Hypothalamus (tissue), 51 donors: ENCODE results near the gene ZNF488.

ENCODE experiments used
- DNase-seq, 51 donors: peaks; one replicate each; lab custom pipeline; 2025; lab: John Stamatoyannopoulos, UW

The ZNF488 gene

DNA sequence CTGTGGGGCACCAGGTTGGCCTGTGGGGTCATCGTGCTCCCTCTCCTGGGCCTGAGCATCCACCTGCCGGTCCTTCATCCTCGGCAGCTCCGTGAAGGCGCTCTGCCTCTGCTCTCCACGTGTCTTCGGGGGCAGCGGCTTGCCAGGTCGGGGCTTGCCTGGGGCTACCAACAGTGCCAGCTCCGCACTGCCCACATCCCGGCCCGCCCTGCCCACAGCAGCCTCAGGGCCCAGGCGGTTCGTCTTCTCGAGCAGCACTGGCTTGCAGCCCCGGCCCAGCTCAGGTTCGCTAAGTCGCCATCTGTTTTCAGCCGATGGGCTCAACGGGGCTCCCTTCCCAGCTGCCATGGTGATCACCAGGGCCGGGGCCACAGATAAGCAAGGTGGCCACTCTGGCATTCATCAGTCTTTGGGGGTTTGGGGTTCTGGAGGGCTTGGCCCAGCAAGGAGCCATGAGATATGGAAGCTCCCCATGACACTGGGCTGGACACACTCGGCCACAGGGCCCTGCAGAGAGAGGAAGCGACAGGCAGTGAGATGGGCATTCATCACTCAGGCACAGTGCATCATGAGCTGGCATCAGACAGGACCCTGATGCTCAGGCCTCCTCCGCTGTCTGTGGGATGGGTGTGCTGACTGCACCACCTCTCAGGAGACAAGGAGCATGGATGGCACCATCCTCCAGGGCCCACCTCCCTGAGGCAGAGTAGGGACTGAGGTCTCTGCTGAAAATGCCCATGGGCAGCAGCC, 15.5 kb downstream of the ZNF488 start:
- no peak for DNase-seq

GRCh38 chr10:47367646-47368045, 16.4 kb downstream of the ZNF488 start:
- DNase-seq: no peak

DNA sequence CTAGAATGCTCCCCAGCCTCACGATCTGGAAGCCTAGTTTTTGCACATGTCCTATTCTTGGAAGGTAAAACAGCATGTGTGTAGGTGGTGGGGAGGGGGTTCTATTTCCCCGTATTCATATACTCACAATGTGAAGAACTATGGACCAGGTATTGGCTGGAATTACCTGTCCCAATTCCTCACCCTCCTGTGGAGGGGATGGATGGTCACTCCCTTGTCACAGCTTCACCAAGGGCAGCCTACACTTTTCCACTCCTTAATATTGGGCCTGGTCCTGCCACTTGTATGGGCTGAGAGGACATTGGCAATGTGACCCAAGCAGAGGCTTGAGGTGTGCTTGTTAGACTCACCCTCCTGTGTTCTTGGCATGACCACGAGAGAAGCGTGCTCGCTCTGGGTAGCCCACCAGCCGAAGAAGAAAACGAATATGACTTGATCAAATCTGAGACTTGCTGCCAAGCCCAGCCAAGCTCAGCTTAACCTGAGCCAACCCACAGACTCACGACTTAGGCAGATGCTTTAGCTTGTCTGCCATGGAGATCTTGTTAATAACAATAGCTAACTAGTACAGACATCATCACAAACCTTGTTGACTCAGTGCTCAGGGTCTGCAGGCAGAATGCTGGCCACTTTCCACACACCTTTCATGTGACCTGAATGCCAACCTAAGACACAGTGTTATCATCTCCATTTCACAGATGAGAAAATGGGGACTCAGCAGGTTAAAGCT, 17.2 kb downstream of the ZNF488 start:
- DNase-seq: no peak

- no peak for DNase-seq
Measured at GRCh38 chr10:47366181-47366631, 17.9 kb downstream of the ZNF488 start.

GRCh38 chr10:47365431-47366180, 18.5 kb downstream of the ZNF488 start:
- no peak for DNase-seq

GRCh38 chr10:47364911-47365310, 19.2 kb downstream of the ZNF488 start:
- DNase-seq: no peak

DNA sequence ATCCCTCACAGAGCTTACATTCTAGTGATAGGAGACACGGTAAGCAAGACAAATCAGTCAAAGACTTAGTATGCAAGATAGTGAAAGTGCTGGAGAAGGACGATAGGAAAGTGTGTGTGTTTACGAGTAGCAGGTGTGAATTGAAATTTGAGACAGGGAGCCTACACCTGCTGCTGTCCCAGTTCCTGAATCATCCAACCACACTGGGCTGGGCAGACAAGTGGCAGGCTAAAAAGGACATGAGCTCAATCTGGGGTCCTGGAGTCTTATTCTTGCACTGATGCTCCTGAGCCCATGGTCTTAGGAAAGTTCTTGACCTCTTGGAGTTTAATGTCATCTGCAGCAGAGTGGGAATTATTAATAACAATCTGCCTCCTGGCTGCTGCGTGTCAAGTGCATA, 19.7 kb downstream of the ZNF488 start:
- DNase-seq: no peak

DNA sequence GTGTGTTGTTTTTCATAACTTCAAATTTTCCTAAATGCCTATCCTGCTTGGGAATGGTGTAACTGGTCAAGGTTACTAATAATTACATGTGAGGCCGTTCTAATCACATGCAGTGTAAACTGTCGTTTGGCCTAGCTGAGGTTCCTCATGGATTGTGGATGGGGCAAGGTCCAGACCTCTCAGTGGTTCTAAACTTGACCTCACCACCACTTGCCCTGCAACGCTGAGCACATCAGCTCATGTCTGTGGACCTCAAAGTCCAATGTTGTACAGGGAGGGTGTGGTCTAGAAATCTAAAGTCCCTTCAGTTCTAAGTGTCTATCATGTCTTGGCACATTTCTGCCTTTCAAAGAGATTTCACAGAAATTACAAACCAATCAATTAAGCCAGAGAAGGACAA, 20.3 kb downstream of the ZNF488 start:
- no peak for DNase-seq

DNA sequence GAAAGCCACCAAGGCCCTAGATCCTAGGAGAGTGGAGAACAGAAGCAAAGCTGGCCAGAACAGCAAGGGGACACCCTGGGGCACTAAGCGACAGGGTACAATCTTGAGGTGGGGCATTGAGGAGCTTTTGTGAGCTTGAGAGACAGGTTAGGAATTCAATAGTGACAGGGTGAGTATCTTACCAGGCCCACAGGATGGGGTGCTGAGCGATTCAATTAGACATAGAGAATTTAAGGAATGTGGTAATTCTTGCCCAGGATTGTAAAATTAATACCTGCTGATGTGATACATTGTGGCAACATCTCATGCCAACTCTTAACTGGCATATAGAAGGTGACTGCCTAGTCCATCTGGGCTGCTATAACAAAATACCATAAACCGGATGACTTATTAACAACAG, 21.9 kb downstream of the ZNF488 start:
- DNase-seq: no peak

GRCh38 chr10:47361293-47361692, 22.8 kb downstream of the ZNF488 start:
- DNase-seq: peak in 16 of 51 donors; percentile 8 to 57 (median 33)

DNA sequence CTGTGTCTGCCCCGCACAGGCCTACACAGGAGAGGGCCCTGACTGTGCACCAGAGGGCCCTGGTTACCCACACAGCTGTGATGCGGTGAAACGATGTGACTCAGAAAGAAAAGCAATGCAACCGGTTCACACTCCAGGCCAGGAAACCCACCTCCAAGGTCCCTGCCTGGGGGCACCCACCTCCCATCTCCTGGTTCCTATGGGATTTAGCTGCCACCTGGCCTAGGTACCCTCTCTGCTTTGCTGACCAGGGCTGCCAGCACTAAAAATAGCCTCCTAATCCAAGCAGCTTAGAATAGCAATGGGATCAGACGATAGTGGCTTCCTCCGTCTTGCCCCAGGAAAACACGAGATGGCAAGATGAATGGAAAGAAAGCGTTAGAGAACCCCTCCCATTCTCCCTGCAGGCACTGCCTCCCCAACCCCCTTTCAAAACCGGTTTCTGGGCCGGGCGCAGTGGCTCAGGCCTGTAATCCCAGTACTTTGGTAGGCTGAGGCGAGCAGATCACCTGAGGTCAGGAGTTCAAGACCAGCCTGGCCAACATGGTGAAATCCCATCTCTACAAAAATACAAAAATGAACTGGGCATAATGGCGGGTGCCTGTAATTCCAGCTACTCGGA, 23.6 kb downstream of the ZNF488 start:
- DNase-seq: no peak

- no peak for DNase-seq
Measured at GRCh38 chr10:47359626-47360418, 24.3 kb downstream of the ZNF488 start.

DNA sequence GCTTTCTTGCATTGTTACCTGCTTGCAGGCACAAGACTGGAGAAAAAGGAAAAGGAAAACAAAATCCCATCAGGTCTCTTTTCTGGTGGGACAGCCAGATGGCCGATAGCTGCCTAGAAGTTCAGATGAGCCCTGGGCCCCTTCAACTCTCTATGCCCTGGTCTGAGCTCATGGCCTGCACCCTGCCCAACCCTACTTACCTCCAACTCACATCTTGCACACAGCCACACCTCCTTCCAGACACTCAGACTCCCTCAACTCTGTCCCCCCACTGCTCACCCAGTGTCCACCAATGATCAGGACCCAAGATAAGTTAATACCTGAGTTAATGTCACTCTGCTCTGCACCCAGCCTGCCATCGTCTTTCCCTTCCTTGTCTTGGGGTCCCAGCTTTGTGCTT, 25.0 kb downstream of the ZNF488 start:
- DNase-seq: no peak

DNA sequence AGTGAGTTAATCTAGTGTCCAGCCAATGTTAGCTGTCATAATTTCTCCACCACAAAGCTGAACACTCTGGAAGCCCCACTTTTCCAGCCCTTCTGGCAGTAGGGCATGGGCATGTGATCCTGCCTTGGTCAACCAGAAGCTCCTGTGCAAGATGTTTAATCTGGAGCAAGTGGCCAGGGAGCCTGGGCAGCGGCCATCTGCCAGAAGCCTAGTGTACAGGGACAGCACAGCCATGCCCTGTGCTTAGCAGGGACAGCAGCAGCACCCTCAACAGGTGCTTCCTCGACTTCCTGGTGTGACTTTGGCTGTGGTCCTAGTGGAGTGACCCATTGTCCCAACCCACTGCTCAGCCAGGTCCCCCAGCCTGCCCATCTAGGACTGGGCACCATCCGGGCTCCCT, 25.6 kb downstream of the ZNF488 start:
- no peak for DNase-seq

DNA sequence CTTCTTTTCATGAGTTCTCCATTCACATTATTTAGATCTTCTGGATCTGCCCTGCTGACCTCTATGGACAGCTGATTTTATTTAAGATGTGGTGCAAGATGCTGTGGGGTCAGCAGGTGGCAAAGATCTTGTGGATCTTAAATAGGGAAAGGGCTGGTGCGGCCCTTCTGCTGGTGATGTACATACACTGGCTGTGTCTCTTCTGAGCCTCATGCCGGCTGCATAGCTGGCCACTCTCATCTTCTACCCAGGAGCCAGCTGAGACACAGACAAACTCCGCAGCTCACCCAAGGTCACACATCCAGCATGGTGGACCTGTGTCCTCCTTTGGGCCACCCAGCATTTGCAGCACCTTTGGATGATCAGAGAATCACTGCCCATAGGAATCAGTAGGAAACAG, 26.2 kb downstream of the ZNF488 start:
- no peak for DNase-seq

DNA sequence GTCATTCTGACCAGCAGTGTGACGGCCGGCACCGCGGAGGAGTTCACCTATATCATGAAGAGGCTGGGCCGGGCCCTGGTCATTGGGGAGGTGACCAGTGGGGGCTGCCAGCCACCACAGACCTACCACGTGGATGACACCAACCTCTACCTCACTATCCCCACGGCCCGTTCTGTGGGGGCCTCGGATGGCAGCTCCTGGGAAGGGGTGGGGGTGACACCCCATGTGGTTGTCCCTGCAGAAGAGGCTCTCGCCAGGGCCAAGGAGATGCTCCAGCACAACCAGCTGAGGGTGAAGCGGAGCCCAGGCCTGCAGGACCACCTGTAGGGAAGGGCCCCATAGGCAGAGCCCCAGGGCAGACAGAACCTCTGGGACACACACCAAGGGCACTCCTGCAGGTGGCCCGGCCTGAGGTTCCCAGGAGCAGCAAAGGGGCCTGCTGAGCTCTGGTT, 26.9 kb downstream of the ZNF488 start:
- no peak for DNase-seq

- DNase-seq: no peak
Measured at GRCh38 chr10:47356708-47357107, 27.4 kb downstream of the ZNF488 start.

GRCh38 chr10:47354900-47355299, 29.2 kb downstream of the ZNF488 start:
- DNase-seq: no peak

DNA sequence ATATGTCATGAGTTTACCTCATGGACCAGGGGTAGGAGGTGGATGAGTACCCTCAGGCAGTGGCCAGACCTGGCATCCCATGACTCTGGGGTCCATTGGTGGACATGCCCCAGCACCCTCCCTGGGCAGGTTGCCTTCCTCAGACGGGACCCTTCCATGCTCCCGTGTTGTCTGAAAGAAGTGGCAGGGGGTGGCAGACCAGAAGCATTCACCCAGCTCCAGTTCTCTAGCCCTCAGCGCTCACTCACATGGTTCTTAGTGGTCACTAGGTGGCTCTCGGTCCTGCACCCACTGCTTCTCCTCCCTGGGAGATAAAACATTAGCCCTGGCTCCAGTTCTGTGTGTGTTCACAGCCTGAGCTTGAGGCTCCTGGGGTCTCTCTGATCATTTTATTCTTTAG, 29.9 kb downstream of the ZNF488 start:
- no peak for DNase-seq

- no peak for DNase-seq
Measured at GRCh38 chr10:47353351-47353750, 30.7 kb downstream of the ZNF488 start.
